Breast epithelium (tissue), 3 donors: Measurements from ENCODE around the gene KCNS1.

ENCODE experiments used
- CTCF ChIP-seq, 3 donors: fragments of 450-650 bp; IDR thresholded peaks; one replicate each; pipeline ENCODE4 v1.5.1; 2016 to 2017; ENCODE audit warnings: antibody characterized with exemption in 3 of 3, mild to moderate bottlenecking in 3 of 3, moderate library complexity in 3 of 3
- POLR2A ChIP-seq: fragments of 450-650 bp; IDR thresholded peaks from one replicate; pipeline ENCODE4 v1.6.1; 2016; ENCODE audit warnings: antibody characterized with exemption, mild to moderate bottlenecking, moderate library complexity

GRCh38 chr20:45098103-45098773 lies 2.7 kb downstream of the KCNS1 start:
- TF ChIP-seq CTCF (IDR thresholded peaks at IDR 0.05) = no peak
- no peak for TF ChIP-seq POLR2A
